GM12878 (cell line): ENCODE data around the gene INO80D.

Source experiments
- HCFC1 ChIP-seq: fragments of 150-350 bp; IDR thresholded peaks from 2 replicates; pipeline ENCODE4 v1.6.1; 2014; ENCODE audit warnings: low read length
- IRF3 ChIP-seq: fragments of 450-650 bp; IDR thresholded peaks from 2 replicates; pipeline ENCODE4 v1.6.1; 2014; ENCODE audit warnings: mild to moderate bottlenecking

GRCh38 chr2:206000776-206001175, 85.2 kb downstream of the INO80D start:
- TF ChIP-seq IRF3 (no peak), HCFC1 (no peak)
